ENCODE data around the gene TSR1. TPM values are rescaled to one million over a fixed set of nuclear protein-coding genes. Genes with fewer than 3 reads are reported as not detected.
A peak's percentile ranks its signal among the peaks of the same experiment; 100 is the strongest.

Gene TSR1
- total and polyA plus RNA-seq, 7 donors: 6.7 to 56.3 (median 21.9) TPM

DNA sequence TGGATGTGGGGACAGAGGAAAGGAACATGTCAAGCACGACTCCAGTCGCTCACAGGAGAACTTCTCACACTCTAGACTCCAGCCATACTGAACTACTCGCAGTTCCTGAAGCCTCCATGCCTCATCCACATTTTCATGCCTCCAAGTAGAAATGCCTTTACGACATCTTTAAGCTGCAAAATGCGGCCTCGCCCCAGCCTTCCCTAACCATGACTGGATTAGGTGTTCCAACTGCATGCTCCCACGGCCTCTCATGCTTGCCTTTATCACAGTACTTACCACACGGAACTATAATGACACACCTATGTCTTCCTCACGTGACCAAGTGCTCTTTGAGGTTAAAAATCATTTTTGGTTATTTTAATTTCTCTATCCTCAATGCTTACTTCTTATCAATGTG, 56.5 kb downstream of the TSR1 start:
- TF ChIP-seq POLR2AphosphoS5 (IDR thresholded peaks at IDR 0.05): no peak
- no peak for TF ChIP-seq POLR2A (IDR thresholded peaks at IDR 0.05)
- TF ChIP-seq EP300 (IDR thresholded peaks at IDR 0.05): no peak
- TF ChIP-seq, protein P1, sequence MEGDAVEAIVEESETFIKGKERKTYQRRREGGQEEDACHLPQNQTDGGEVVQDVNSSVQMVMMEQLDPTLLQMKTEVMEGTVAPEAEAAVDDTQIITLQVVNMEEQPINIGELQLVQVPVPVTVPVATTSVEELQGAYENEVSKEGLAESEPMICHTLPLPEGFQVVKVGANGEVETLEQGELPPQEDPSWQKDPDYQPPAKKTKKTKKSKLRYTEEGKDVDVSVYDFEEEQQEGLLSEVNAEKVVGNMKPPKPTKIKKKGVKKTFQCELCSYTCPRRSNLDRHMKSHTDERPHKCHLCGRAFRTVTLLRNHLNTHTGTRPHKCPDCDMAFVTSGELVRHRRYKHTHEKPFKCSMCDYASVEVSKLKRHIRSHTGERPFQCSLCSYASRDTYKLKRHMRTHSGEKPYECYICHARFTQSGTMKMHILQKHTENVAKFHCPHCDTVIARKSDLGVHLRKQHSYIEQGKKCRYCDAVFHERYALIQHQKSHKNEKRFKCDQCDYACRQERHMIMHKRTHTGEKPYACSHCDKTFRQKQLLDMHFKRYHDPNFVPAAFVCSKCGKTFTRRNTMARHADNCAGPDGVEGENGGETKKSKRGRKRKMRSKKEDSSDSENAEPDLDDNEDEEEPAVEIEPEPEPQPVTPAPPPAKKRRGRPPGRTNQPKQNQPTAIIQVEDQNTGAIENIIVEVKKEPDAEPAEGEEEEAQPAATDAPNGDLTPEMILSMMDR (IDR thresholded peaks at IDR 0.05): no peak
- H3K27ac ChIP-seq: no peak overlapping the region
- no peak overlapping the region for H3K4me3 ChIP-seq
- peaks cover 9 to 68% (median 26%) of the 10 kb centered on the region in 4 donors for H3K36me3 ChIP-seq
- H3K9me3 ChIP-seq: no peaks in the 10 kb centered on the region
- peaks cover 0 to 5% (median 0%) of the 10 kb centered on the region in 4 donors for H3K4me1 ChIP-seq
- no peak for DNase-seq
- intact Hi-C loops (cut with DNase I): loop anchor here (5.0 kb wide), 2 partner anchors 32 to 177 kb away; no protein-coding TSS in a partner anchor
- no peaks in the 10 kb centered on the region for H3K27me3 ChIP-seq
- WGBS, 2 donors: 86 to 90% methylated on average over 9 of the region's 9 CpGs

DNA sequence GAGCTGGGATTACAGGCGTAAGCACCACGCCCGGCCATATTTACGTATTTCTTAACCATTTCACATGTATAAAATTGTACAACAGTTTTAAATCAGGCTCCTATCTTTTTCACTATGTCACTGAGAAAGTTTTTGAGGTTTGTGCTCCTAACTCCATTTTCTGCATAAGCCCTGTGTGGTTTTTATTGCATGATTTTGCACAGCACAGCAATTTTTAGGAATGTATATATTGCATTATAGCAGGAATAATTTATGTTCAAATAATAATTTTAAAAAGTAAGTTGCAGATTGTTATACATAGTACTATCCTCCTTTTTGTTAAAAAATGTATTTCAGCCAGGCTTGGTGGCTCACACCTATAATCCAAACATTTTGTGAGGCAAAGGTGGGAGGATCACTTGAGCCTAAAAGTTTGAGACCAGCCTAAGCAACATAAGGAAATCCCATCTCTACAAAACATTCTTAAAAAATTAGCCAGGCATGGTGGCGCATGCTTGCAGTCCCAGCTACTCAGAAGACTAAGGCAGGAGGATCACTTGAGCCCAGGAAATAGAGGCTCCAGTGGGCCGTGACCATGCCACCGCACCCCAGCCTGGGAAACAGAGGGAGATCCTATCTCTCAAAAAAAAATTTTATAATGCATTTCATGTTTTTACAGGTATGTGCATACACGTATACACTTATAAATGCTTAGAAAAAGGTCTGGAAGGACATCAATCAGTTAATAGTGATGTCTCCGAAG, 58.7 kb downstream of the TSR1 start:
- 95 to 96% methylated on average over 9 of the region's 9 CpGs for WGBS, 2 donors
- intact Hi-C loops (cut with DNase I): no loop called here

DNA sequence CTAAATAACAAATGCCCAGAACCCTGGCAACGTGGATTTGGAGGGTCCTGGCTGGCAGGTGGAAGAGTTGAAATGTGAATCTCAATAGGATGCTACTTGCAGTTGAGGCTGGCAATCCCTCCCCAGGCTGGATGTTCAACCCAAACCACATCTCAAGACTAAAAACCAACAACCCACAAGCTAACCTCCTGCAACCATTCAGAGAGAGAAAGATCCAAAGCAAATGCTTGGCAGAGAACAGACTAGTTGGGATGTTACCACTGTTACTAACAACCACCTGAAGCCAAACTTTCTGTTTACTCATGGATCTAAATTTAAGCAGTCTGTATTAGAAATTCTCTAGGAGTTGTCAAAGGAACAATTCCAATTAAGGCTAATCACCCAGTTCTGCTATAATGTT, 60.5 kb downstream of the TSR1 start:
- H3K36me3 ChIP-seq: peaks cover 0 to 47% (median 12%) of the 10 kb centered on the region in 4 donors
- peak overlapping the region in 1 of 4 donors; percentile 15 for H3K27ac ChIP-seq
- WGBS, 2 donors: 74 to 83% methylated on average over 1 of the region's 1 CpG
- H3K9me3 ChIP-seq: no peaks in the 10 kb centered on the region
- intact Hi-C loops (cut with DNase I): no loop called here
- TF ChIP-seq, protein P1 (IDR thresholded peaks at IDR 0.05): no peak
- TF ChIP-seq POLR2AphosphoS5 (IDR thresholded peaks at IDR 0.05): no peak
- TF ChIP-seq POLR2A (IDR thresholded peaks at IDR 0.05): no peak
- no peak for TF ChIP-seq EP300 (IDR thresholded peaks at IDR 0.05)
- H3K4me1 ChIP-seq: peaks cover 0 to 5% (median 0%) of the 10 kb centered on the region in 4 donors
- H3K4me3 ChIP-seq: no peak overlapping the region
- no peaks in the 10 kb centered on the region for H3K27me3 ChIP-seq
- no peak for DNase-seq

More for the DNA sequence above, 58.7 kb downstream of the TSR1 start:
- no peak for DNase-seq
- no peak overlapping the region for H3K27ac ChIP-seq
- no peak for TF ChIP-seq EP300 (IDR thresholded peaks at IDR 0.05)
- TF ChIP-seq, protein P1 (IDR thresholded peaks at IDR 0.05): no peak
- TF ChIP-seq POLR2A (IDR thresholded peaks at IDR 0.05): no peak
- no peak for TF ChIP-seq POLR2AphosphoS5 (IDR thresholded peaks at IDR 0.05)
- H3K4me1 ChIP-seq: peaks cover 0 to 5% (median 0%) of the 10 kb centered on the region in 4 donors
- H3K27me3 ChIP-seq: no peaks in the 10 kb centered on the region
- no peak overlapping the region for H3K4me3 ChIP-seq
- peaks cover 3 to 64% (median 23%) of the 10 kb centered on the region in 4 donors for H3K36me3 ChIP-seq
- no peaks in the 10 kb centered on the region for H3K9me3 ChIP-seq

DNA sequence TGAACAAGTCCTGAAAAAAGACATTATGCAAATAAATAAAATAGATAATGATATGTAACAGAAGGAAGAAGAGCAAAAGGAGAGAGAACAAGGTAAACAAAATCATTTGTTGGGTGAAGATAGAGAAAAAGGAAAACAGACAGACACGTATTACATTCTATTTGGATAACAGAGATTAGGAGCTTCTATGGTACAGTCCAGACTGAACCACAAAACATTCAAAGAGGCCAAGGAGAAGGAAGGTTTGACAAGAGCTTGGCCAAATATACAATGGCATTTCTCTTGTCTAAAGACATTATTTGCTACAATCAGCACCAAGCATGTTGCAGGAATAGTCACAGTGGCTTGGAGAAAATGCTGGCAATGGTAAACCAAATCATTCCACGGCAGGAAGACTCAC, 61.8 kb downstream of the TSR1 start:
- H3K4me3 ChIP-seq: no peak overlapping the region
- peaks cover 0 to 34% (median under 1%) of the 10 kb centered on the region in 4 donors for H3K36me3 ChIP-seq
- TF ChIP-seq POLR2A (IDR thresholded peaks at IDR 0.05) (no peak), EP300 (IDR thresholded peaks at IDR 0.05) (no peak), POLR2AphosphoS5 (IDR thresholded peaks at IDR 0.05) (no peak)
- TF ChIP-seq, protein P1 (IDR thresholded peaks at IDR 0.05): no peak
- no peak for DNase-seq
- no peaks in the 10 kb centered on the region for H3K9me3 ChIP-seq
- 66 to 70% methylated on average over 2 of the region's 2 CpGs for WGBS, 2 donors
- peaks cover 0 to 5% (median 2%) of the 10 kb centered on the region in 4 donors for H3K4me1 ChIP-seq
- no peaks in the 10 kb centered on the region for H3K27me3 ChIP-seq
- H3K27ac ChIP-seq: no peak overlapping the region
- intact Hi-C loops (cut with DNase I): no loop called here

Small RNAs within 50 kb of the gene (small RNA-seq; reads per million reads assigned to genes)
- gene AC006435.3: 0 reads per million in 3 donors
- gene SNORD91A: 1,234 to 2,628 (median 1,642) reads per million in 3 donors
- 179 to 414 (median 307) reads per million in 3 donors for gene SNORD91B

Other genes with a start within 250 kb of the TSR1 start
- gene SMG6, start 32.7 kb downstream of the TSR1 start, total RNA-seq: 10 to 100 TPM; 21.4 to 38.8 (median 25.7) TPM
- gene SMG6, start 32.7 kb downstream of the TSR1 start, polyA plus RNA-seq: 10 to 100 TPM; 11.1 to 23.9 (median 20.4) TPM
- gene SRR, start 32.5 kb downstream of the TSR1 start, total RNA-seq: 10 to 100 TPM in 3 of 4 donors, 1 to 10 TPM in 1; 10.0 to 27.8 (median 13.9) TPM
- 1 to 10 TPM; 2.4 to 8.7 (median 5.3) TPM for gene SRR, start 32.5 kb downstream of the TSR1 start, polyA plus RNA-seq
- 10 to 100 TPM; 25.5 to 79.8 (median 54.9) TPM for gene SGSM2, start 1.0 kb upstream of the TSR1 start, total RNA-seq
- gene SGSM2, start 1.0 kb upstream of the TSR1 start, polyA plus RNA-seq: 10 to 100 TPM in 2 of 3 donors, 1 to 10 TPM in 1; 6.2 to 43.9 (median 12.0) TPM
- 10 to 100 TPM in 2 of 4 donors, 1 to 10 TPM in 2; 7.1 to 19.9 (median 11.6) TPM for gene MNT, start 64.6 kb upstream of the TSR1 start, total RNA-seq
- 10 to 100 TPM in 1 of 3 donors, 1 to 10 TPM in 2; 2.1 to 24.1 (median 3.0) TPM for gene MNT, start 64.6 kb upstream of the TSR1 start, polyA plus RNA-seq
- gene METTL16, start 175.4 kb upstream of the TSR1 start, total RNA-seq: 10 to 100 TPM; 18.3 to 33.2 (median 24.4) TPM
- 10 to 100 TPM in 1 of 3 donors, 1 to 10 TPM in 2; 6.5 to 14.0 (median 7.2) TPM for gene METTL16, start 175.4 kb upstream of the TSR1 start, polyA plus RNA-seq

All from sigmoid colon (tissue), 7 donors.